ENCODE data around the gene PTPN12.

PTPN12 gene

GRCh38 chr7:77553123-77553522 lies 16.0 kb downstream of the PTPN12 start:
- Mint-ChIP-seq H3K9me3 (peaks cover 30% of the 10 kb centered on the region), H3K4me3 (no peak overlapping the region), H3K4me1 (peaks cover 18% of the 10 kb centered on the region), H3K36me3 (ENCODE audit: low read depth) (peaks cover 70% of the 10 kb centered on the region), H3K27me3 (ENCODE audit: low read depth, poor library complexity) (peaks cover 2% of the 10 kb centered on the region), H3K27ac (no peak overlapping the region)
- TF ChIP-seq, protein P1, sequence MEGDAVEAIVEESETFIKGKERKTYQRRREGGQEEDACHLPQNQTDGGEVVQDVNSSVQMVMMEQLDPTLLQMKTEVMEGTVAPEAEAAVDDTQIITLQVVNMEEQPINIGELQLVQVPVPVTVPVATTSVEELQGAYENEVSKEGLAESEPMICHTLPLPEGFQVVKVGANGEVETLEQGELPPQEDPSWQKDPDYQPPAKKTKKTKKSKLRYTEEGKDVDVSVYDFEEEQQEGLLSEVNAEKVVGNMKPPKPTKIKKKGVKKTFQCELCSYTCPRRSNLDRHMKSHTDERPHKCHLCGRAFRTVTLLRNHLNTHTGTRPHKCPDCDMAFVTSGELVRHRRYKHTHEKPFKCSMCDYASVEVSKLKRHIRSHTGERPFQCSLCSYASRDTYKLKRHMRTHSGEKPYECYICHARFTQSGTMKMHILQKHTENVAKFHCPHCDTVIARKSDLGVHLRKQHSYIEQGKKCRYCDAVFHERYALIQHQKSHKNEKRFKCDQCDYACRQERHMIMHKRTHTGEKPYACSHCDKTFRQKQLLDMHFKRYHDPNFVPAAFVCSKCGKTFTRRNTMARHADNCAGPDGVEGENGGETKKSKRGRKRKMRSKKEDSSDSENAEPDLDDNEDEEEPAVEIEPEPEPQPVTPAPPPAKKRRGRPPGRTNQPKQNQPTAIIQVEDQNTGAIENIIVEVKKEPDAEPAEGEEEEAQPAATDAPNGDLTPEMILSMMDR (IDR thresholded peaks at IDR 0.05), result no peak
- no peak for DNase-seq

DNA sequence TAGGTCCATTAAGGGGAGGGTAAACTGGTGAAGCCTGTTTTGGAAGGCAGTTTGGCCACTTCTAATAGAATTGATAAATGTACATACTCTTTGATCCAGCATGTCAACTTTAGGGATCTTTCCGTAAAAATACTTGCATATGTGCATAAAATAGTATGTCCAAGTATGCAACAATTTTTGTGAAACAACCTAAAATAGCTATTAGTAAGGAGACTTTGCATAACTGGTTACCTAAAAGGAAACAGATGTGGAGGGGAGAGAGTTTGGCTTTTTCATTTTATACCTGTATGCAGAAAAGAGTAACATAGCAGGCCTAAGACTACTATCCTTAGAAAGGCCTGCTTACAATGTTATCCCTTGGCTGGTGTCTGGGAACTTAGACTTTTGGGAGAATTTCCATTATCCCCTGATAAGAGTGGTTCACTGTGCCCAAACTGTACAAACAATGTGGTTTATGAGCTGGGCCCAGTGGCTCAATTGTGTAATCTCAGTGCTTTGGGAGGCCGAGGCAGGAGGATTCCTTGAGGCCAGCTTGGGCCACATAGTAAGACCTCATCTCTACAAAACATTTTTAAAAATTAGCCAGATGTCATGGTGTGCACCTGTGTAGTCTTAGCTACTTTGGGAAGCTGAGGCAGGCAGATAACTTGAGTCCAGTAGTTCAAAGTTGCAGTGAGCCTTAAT lies 21.3 kb downstream of the PTPN12 start:
- peaks cover 2% of the 10 kb centered on the region for H3K27me3 Mint-ChIP-seq (ENCODE audit: low read depth, poor library complexity)
- peaks cover 17% of the 10 kb centered on the region for H3K9me3 Mint-ChIP-seq
- TF ChIP-seq, protein P1 (IDR thresholded peaks at IDR 0.05), result no peak
- no peak for DNase-seq
- H3K4me3 Mint-ChIP-seq, result no peak overlapping the region
- peaks cover 54% of the 10 kb centered on the region for H3K36me3 Mint-ChIP-seq (ENCODE audit: low read depth)
- H3K27ac Mint-ChIP-seq, result peak overlapping the region; percentile 55
- no peaks in the 10 kb centered on the region for H3K4me1 Mint-ChIP-seq

DNA sequence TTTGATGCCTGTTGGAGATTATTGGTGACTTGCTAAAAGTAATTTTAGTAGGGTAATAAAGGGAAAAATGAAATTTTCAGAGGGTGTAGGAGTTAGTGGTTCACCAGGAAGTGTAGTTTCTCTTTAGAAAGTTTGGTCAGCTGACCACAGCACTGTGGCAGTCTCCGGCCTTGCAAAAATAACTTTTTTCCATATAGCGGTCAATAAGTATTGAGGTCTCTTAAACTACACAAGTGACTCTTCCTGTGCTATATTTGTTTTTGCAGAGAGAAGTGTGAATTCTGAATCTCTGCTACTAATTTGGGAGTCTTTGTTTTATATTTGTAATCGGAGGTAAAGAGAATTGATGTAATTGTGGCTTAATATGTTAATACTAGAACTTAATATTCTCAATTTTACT lies 24.3 kb downstream of the PTPN12 start:
- H3K4me3 Mint-ChIP-seq, result no peak overlapping the region
- H3K27ac Mint-ChIP-seq, result peak overlapping the region; percentile 66
- H3K36me3 Mint-ChIP-seq (ENCODE audit: low read depth), result peaks cover 34% of the 10 kb centered on the region
- TF ChIP-seq, protein P1 (IDR thresholded peaks at IDR 0.05), result no peak
- H3K9me3 Mint-ChIP-seq, result no peaks in the 10 kb centered on the region
- H3K27me3 Mint-ChIP-seq (ENCODE audit: low read depth, poor library complexity), result no peaks in the 10 kb centered on the region
- DNase-seq, result no peak
- no peaks in the 10 kb centered on the region for H3K4me1 Mint-ChIP-seq

DNA sequence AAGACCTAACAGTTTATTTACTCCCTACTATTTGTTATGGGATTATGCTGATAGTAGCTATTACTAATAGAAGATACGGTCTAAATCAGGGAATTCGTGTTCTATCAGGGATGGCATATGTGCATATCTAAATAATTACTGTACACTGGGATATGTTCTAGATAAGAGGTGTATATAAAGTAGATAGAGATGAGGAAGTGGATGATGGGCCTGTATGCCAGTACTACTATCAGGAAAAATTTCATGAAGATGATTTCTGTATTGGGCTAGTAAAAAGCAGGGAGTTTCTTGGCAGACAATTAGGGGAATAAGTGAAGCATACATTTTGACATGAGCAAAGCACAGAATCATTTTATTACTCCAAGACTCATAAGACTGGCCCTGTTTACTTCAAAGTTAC lies 26.2 kb downstream of the PTPN12 start:
- Mint-ChIP-seq H3K27me3 (ENCODE audit: low read depth, poor library complexity) (no peaks in the 10 kb centered on the region), H3K9me3 (no peaks in the 10 kb centered on the region)

DNA sequence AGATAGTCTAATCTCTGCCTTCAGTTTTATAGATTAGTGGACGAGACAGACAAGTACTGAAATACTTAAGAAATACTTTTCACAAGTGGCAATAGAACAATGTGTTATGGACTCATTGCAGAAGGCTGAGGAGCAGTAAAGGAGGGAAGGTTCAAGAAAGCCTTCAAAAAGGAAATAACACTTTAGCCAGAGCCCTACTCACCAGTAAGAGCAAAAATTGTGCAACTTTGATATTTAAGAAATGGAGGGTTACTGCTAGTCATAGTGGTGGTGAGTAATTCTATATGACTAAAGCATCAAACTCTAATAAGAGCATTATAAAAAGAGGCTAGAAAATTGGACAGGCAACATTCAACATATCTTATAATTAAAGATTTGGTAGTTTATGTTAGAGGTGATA lies 28.8 kb downstream of the PTPN12 start:
- no peaks in the 10 kb centered on the region for H3K27me3 Mint-ChIP-seq (ENCODE audit: low read depth, poor library complexity)
- H3K4me1 Mint-ChIP-seq, result no peaks in the 10 kb centered on the region
- H3K27ac Mint-ChIP-seq, result peak overlapping the region; percentile 44
- TF ChIP-seq, protein P1 (IDR thresholded peaks at IDR 0.05), result no peak
- no peaks in the 10 kb centered on the region for H3K9me3 Mint-ChIP-seq
- no peak overlapping the region for H3K4me3 Mint-ChIP-seq
- DNase-seq, result no peak
- H3K36me3 Mint-ChIP-seq (ENCODE audit: low read depth), result peaks cover 34% of the 10 kb centered on the region

More for the DNA sequence above, 26.2 kb downstream of the PTPN12 start:
- H3K4me1 Mint-ChIP-seq, result no peaks in the 10 kb centered on the region
- no peak overlapping the region for H3K4me3 Mint-ChIP-seq
- no peak for DNase-seq
- peak overlapping the region; percentile 29 for H3K27ac Mint-ChIP-seq
- TF ChIP-seq, protein P1 (IDR thresholded peaks at IDR 0.05), result no peak
- H3K36me3 Mint-ChIP-seq (ENCODE audit: low read depth), result peaks cover 25% of the 10 kb centered on the region

- Mint-ChIP-seq H3K27ac (peak overlapping the region; percentile 44), H3K27me3 (ENCODE audit: low read depth, poor library complexity) (no peaks in the 10 kb centered on the region), H3K4me1 (no peaks in the 10 kb centered on the region), H3K9me3 (no peaks in the 10 kb centered on the region), H3K4me3 (no peak overlapping the region), H3K36me3 (ENCODE audit: low read depth) (peaks cover 33% of the 10 kb centered on the region)
- no peak for DNase-seq
- TF ChIP-seq, protein P1 (IDR thresholded peaks at IDR 0.05), result no peak
These were observed 29.3 kb downstream of the PTPN12 start for GRCh38 chr7:77566421-77566820.
